ENCODE data around the gene DAAM2. TPM values are rescaled to one million over a fixed set of nuclear protein-coding genes. Genes with fewer than 3 reads are reported as not detected.

The DAAM2 gene
- polyA plus RNA-seq, 1 donor (not counting 4 experiments of a cell fraction or from before 2014, with no cell fraction given): not detected

- dilution Hi-C loops (cut with MboI; ENCODE audit: extremely low pct_ligation_motif_present, low sequenced_read_pairs): no loop called here
- H3K27ac ChIP-seq (ENCODE audit: control insufficient read depth, insufficient read depth, low read length): no peak overlapping the region
- no peak overlapping the region for H3K4me2 ChIP-seq (ENCODE audit: control insufficient read depth, extremely low read depth, insufficient read depth, low read depth, low read length)
- H3K9me3 ChIP-seq (ENCODE audit: control insufficient read depth, low read depth, low read length): no peaks in the 10 kb centered on the region
- DNase-seq (ENCODE audit: low read depth, low spot score): no peak
- H3K36me3 ChIP-seq (ENCODE audit: control insufficient read depth in 2 of 2, extremely low read depth in 1 of 2, insufficient read depth in 2 of 2, low read length in 2 of 2): no peaks in the 10 kb centered on the region
- H3K9ac ChIP-seq (ENCODE audit: control insufficient read depth, extremely low read depth, insufficient read depth, low read length): no peak overlapping the region
- no peaks in the 10 kb centered on the region for H3K4me1 ChIP-seq (ENCODE audit: control insufficient read depth, extremely low read depth, insufficient read depth, low read length)
- H3K79me2 ChIP-seq (ENCODE audit: control insufficient read depth, insufficient read depth, low read length): no peaks in the 10 kb centered on the region
- no peak for FAIRE-seq
- no peak overlapping the region for H2AFZ ChIP-seq (ENCODE audit: control insufficient read depth, low read length)
- no peaks in the 10 kb centered on the region for H3K27me3 ChIP-seq (ENCODE audit: control insufficient read depth, extremely low read depth, insufficient read depth, low read length)
- no peaks in the 10 kb centered on the region for H3K9me1 ChIP-seq (ENCODE audit: control insufficient read depth, extremely low read depth, insufficient read depth, low read length)
- TF ChIP-seq CTCF (optimal IDR thresholded peaks at IDR 0.05 in 1 of 3, IDR thresholded peaks at IDR 0.05 in 1 of 3, conservative IDR thresholded peaks at IDR 0.05 in 1 of 3; ENCODE audit: extremely low read depth in 1 of 3, insufficient read depth in 2 of 3, low read length in 3 of 3) (no peak), EZH2 (IDR thresholded peaks at IDR 0.05; ENCODE audit: low read length) (no peak)
- no peak overlapping the region for H3K4me3 ChIP-seq (ENCODE audit: control insufficient read depth in 2 of 3, extremely low read depth in 1 of 3, insufficient read depth in 2 of 3, low read depth in 1 of 3, low read length in 3 of 3)
- H4K20me1 ChIP-seq (ENCODE audit: control insufficient read depth, extremely low read depth, insufficient read depth, low read length): no peaks in the 10 kb centered on the region
Measured at GRCh38 chr6:39821046-39821740, 29.0 kb downstream of the DAAM2 start.

GRCh38 chr6:39821742-39822532 lies 29.8 kb downstream of the DAAM2 start:
- H3K27me3 ChIP-seq (ENCODE audit: control insufficient read depth, extremely low read depth, insufficient read depth, low read length): no peaks in the 10 kb centered on the region
- no peak overlapping the region for H3K27ac ChIP-seq (ENCODE audit: control insufficient read depth, insufficient read depth, low read length)
- no peak overlapping the region for H3K9ac ChIP-seq (ENCODE audit: control insufficient read depth, extremely low read depth, insufficient read depth, low read length)
- no peaks in the 10 kb centered on the region for H4K20me1 ChIP-seq (ENCODE audit: control insufficient read depth, extremely low read depth, insufficient read depth, low read length)
- no peaks in the 10 kb centered on the region for H3K79me2 ChIP-seq (ENCODE audit: control insufficient read depth, insufficient read depth, low read length)
- H3K4me3 ChIP-seq (ENCODE audit: control insufficient read depth in 2 of 3, extremely low read depth in 1 of 3, insufficient read depth in 2 of 3, low read depth in 1 of 3, low read length in 3 of 3): no peak overlapping the region
- no peaks in the 10 kb centered on the region for H3K4me1 ChIP-seq (ENCODE audit: control insufficient read depth, extremely low read depth, insufficient read depth, low read length)
- TF ChIP-seq CTCF (optimal IDR thresholded peaks at IDR 0.05 in 1 of 3, IDR thresholded peaks at IDR 0.05 in 1 of 3, conservative IDR thresholded peaks at IDR 0.05 in 1 of 3; ENCODE audit: extremely low read depth in 1 of 3, insufficient read depth in 2 of 3, low read length in 3 of 3) (no peak), EZH2 (IDR thresholded peaks at IDR 0.05; ENCODE audit: low read length) (no peak)
- FAIRE-seq (no peak), DNase-seq (ENCODE audit: low read depth, low spot score) (no peak)
- no peaks in the 10 kb centered on the region for H3K36me3 ChIP-seq (ENCODE audit: control insufficient read depth in 2 of 2, extremely low read depth in 1 of 2, insufficient read depth in 2 of 2, low read length in 2 of 2)
- no peaks in the 10 kb centered on the region for H3K9me1 ChIP-seq (ENCODE audit: control insufficient read depth, extremely low read depth, insufficient read depth, low read length)
- dilution Hi-C loops (cut with MboI; ENCODE audit: extremely low pct_ligation_motif_present, low sequenced_read_pairs): no loop called here
- no peak overlapping the region for H2AFZ ChIP-seq (ENCODE audit: control insufficient read depth, low read length)
- no peaks in the 10 kb centered on the region for H3K9me3 ChIP-seq (ENCODE audit: control insufficient read depth, low read depth, low read length)
- H3K4me2 ChIP-seq (ENCODE audit: control insufficient read depth, extremely low read depth, insufficient read depth, low read depth, low read length): no peak overlapping the region
